Fibroblast of gingiva (primary cell): ENCODE data around the gene NCLN.
"Not testable (repeated sequence)": the region's sequence is repeated elsewhere in the genome, so short reads cannot be mapped to it uniquely, and the experiment has no call there.

Source experiments
- DNase-seq: peaks from one replicate; pipeline ENCODE4 v3.0.0-alpha.2; 2011; ENCODE audit warnings: low read depth

The NCLN gene

DNA sequence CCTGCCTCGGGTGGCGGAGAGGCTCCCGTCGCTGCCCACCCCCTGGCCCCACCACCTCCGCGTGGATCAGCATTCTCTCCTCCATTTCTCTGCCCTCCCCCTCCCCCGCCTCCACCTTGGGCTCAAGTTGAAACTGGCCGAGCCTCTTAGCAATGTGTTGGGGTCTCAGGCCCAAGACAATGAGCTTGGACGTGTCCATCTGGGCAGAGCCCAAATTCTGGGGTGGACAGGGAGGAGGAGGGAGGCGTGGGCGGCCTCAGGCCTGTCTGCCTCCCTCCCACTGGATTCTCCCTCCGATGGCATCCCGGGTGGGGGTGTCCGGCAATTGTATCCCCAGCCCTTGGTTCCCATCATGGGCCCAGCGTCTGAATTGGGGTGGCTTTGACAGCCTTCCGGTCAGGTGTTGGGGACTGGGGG, 40.0 kb downstream of the NCLN start:
- no peak for DNase-seq

DNA sequence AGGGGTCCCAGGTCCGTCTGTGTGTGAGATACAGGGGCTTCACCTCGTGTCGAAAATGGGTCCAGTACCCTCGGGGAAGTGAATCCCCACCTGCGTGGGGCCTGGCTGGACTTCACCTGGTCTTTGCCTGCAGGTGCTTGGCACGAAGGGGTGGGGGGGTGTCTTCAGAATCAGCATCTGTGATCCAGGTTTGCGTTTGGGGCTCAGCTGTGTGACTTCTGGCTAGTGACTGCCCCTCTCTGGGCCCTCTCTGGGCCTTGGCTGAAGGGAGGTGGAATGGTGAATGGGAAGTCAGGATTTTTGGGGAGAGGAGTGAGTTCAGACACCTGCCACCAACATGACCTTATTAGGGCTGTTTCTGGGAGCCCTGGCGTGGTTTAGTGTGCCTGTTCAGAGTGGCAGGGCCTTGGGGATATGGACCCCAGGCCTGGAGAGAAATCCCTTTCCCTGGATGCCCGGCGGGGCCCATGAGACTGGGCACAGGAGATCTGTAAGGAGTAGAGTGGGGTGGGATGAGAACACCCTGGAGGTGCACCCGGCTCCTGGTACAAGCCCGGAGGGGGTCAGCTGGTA, 41.4 kb downstream of the NCLN start:
- no peak for DNase-seq

DNA sequence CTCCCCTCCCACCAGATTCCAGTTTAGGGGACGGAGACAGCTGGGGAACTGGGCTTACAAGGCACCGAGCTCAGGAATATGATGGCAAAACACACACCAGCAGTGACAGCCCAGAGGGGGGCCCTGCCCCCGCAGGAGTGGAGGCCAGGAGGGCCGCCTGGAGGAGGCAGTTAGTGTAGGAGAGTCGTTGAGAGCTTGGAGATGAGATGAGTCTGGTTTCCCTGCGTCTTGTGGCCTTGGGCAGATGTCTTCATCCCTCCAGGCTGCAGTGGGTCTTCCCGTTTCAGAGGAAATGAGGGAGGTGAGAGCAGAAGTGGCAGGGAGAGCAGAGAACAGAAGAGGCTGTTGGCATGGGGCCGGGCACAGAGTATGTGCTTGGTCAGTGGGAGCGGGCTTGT, 43.6 kb downstream of the NCLN start:
- DNase-seq: no peak

DNA sequence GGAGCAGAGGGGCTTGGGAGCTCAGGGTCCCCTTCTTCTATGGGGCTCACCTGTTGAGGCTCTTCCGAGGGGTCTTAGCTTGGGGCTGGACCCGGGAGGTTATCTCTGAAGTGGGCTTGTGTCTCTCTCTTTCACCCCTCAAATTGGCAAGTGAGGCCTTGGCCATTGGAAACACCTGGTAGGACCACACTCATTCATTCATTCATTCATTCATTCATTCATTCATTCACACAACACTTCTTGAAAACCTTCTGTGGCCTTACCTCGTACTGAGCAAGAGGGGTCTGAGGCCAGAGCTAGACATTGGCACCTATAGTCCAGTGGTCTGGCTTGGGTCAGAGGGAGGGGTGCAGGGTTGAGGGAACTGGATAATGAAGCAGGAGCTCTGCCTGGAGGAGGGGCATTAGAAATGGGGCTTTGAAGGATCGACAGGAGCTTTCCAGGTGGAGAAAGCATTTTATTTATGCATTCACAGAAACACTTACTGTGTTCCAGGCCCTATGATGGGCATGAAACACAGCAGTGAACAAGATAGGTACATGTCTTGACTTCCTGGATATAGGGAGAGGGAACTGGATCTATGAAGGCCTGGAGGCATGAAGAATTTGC, 44.3 kb downstream of the NCLN start:
- DNase-seq: no peak

DNA sequence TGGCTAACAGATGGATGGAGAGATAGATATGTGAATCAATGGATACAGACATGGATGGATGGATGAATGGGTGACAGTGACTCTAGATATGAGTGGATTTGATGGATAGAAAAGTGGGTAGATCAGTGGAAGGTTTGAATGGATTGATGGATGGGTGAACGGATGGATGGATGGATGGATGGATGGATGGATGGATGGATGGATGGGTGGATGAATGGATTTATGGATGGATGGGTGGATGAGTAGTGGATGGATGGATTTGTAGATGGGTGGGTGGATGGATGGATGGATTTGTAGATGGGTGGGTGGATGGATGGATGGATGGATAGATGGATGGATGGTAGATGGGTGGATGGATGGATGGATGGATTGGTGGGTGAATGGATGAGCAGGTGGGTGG, 45.6 kb downstream of the NCLN start:
- DNase-seq: no peak

DNA sequence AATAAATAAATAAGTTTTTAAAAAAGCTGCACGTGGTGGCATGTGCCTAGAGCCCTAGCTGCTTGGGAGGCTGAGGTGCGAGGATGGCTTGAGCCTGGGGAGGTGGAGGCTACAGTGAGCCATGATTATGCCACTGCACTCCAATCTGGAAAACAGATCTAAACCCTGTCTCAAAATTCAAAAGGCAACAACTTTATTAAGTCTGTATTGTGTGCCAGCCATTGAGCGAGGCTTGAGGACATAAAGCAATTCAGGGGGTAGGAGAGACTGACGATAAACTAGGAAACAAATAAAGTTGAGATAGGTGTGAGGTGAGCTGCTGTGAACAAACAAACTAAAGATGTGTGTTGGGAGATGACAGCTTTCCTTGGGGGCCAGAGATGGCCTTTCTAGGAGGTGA, 47.4 kb downstream of the NCLN start:
- DNase-seq: no peak

DNA sequence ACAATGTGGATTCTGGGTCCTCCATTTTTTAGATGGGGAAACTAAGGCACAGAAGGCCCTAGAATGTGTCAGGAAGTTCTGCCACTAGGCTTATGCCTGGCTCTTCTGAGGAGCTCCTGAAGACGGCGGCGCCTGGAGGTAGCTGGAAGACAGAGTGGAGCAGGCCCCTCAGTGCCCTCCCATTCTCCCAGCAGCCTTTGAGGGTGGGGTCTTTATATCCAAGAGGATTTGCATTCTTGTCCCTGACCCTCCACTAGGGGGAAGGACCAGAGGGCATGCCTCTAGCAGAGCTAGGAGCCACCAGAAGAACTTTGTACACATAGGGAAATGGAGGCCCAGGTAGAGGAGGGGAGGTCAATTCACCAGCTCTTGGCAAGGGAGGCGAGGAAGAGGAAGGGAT, 48.1 kb downstream of the NCLN start:
- no peak for DNase-seq

DNA sequence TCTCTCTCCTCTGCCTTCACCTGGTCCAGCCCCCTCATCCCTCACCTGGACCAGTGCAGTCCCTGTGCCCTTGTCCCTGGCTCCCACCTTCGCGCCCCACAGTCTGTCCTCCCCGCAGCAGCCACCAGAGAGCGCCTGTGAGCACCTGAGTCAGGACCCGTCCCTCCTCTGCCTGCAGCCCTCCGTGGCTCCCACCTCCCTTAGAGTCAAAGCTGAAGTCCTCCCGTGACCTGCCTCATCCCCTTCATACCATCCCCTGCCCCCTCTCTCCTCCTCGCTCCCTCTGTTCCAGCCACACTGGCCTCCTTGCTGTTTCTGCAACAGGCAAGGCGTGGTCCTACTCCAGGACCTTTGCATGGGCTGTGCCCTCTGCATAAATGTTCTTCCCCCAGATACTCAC, 49.1 kb downstream of the NCLN start:
- DNase-seq: no peak

DNA sequence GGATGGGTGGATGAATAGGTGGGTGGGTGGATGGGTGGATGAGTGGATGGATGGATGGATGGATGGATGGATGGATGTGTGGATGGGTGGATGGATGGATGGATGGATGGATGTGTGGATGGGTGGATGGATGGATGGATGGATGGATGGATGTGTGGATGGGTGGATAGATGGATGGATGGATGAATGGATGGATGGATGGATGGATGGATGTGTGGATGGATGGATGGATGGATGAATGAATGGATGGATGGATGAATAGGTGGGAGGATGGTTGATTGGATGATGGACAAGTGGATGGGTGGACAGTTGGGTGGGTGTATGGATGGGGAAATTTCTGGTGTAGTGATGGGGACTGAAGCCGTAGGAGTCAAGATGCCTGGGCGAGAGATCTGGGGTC, 49.9 kb downstream of the NCLN start:
- DNase-seq: not testable (repeated sequence)

DNA sequence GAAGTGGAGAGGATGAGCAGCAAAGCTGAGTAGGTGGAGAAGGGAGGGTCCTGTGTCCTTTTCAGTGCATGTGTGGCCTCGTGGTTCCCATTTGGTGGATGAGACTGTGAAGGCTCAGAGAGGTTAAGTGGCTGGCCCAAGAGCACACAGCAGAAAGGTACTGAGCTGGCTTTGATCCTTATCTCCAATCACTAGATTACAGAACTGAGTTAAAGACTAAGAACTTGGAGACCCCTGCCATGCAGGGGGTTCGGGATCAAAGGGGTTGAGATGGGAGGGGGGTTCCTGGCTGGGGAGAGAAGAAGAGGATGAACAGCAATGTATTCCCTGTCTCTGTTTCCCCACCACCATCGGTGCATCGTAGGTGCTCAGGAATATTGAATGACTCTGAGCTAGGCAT, 50.5 kb downstream of the NCLN start:
- DNase-seq: no peak

DNA sequence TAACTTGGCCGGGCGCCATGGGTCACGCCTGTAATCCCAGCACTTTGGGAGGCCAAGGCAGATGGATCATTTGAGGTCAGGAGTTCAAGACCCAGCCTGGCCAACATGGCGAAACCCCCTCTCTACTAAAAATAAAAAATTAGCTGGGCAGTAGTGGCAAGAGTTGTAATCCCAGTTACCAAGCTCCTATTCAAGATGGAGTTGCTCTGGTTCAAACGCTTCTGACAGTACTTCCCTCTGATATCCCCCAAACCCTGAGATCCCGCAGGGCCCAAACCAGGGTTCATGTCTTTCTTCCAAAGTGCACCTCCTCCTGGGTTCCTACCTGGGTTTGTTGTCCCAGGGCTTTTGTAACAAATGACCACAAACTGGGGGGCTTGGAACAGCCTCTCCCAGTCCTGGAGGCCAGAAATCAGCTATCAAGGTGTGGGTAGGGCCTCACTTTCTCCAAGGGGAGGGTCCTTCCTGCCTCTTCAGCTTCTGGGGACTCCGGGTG, 52.4 kb downstream of the NCLN start:
- no peak for DNase-seq

DNA sequence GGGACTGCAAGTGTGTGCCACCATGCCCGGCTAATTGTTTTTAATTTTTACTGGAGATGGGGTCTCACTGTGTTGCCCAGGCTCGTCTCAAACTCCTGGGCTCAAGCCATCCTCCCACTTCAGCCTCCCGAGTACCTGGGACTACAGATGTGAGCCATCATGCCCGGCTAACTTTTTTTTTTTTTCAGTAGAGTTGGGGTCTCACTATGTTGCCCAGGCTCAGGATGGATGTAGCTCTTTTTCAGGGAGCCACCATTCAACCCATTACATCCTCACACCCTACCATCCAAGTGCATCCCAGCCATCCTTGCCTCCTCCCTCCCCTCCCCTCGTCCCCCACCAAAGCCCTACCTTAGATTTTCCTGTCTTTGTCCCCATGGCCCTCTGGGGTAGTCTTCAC, 53.6 kb downstream of the NCLN start:
- no peak for DNase-seq

DNA sequence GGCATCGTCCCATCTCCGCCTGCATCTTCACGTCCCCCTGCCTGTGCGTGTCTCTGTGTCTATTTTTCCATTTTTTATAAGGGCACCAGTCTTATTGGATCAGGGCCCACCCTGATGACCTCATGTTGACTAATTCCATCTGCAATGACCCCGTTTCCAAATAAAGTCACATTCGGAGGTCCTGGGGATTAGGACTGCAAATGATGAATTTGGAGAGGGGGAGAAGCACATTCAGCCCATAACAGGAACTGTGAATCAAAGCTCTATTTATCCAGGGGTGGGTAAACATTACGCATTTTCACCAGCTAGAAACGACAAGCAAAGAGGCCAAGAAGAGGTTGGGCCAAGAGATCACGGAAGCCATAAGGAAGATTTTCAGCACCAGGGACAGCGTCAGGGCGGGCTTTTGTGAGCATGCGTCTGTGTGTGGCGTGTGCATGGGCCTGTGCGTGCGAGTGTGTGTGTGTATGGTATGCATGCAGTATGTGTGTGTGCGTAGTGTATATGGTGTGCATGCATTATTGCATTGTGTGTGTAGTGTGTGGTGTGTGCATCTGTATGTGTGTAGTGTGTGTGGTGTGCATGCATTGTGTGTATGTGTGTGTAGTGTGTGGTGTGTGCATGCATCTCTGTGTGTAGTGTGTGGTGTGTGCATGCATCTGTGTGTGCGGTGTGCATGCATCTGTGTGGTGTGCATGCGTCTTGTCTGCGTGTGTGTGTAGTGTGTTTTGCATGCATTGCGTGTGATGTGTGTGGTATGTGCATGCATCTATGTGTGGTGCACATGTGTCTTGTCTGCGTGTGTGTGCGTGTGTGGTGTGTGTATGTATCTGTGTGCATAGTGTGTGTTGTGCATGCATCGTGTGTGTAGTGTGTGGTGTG, 58.3 kb downstream of the NCLN start:
- DNase-seq: peak; percentile 17

DNA sequence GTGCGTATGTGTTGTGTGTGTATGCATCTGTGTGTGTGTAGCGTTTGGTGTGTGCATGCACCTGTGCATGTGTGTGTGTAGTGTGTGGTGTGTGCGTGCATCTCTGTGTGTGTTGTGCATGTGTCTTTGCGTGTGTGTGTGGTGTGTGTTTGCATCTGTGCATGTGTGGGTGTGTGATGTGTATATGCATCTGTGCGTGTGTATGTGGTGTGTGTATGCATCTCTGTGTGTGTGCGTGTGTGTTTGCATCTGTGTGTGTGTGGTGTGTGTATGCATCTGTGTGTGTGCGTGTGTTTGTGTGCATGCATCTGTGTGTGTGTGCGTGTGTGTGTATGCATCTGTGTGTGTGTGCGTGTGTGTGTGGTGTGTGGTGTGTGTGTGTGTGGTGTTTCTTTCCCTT, 59.3 kb downstream of the NCLN start:
- DNase-seq: no peak

DNA sequence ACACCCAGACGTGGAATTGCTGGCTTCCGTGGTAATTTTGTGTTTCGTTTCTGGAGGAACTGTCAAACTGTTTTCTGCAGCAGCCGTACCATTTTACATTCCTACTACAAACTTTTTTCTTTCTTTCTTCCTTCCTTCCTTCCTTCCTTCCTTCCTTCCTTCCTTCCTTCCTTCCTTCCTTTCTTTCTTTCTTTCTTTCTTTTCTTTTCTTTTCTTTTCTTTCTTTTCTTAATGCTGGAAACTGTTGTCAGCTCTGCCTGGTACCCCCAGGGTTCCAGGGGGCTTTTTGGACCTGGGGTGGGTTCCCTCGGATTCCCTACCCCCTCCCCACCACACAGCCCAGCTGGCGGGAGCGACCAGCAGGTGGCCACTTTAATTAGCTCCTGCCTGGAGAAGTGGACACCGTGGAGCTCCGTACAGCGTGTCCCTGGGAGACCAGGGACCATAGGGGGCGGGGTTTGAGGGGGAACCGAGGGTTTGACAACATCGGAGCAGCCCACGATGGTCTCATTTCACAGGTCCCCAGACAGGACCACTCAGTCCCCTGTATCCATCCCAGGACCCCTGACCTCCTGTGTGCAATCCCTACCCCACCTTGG, 63.1 kb downstream of the NCLN start:
- DNase-seq: no peak

DNA sequence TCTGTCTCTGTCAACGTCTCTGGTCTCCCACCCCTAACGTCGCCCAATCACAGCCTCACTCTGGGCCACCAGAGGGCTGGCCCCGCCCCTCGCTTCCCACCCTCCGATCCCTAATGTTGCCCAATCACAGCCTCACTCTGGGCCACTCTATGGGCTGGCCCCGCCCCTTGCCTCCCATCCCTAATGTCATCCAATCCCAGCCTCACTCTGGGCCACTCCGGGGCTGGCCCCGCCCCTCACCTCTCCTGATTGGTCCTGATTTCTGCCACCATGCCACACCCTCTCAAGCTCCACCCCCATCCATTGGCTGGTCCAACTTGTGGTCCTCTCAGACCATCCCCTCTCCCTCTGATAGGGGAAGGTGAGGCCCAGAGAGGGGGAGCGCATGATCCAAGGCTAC, 63.7 kb downstream of the NCLN start:
- no peak for DNase-seq

DNA sequence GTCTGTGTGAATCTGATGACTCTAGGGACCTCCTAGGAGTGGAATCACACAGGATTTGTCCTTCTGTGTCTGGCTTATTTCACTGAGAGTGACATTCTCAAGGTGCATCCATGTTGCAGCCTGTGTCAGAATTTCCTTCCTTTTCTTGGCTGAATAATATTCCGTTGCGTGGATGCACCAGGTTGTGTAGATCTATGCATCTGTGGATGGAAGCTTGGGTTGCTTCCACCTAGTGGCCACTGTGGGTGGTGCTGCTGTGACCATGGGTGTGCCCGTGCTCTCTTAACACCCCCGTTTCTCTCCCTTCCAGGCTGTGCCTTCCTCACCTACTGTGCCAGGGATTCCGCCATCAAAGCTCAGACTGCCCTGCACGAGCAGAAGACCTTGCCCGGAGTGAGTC, 64.9 kb downstream of the NCLN start:
- no peak for DNase-seq

DNA sequence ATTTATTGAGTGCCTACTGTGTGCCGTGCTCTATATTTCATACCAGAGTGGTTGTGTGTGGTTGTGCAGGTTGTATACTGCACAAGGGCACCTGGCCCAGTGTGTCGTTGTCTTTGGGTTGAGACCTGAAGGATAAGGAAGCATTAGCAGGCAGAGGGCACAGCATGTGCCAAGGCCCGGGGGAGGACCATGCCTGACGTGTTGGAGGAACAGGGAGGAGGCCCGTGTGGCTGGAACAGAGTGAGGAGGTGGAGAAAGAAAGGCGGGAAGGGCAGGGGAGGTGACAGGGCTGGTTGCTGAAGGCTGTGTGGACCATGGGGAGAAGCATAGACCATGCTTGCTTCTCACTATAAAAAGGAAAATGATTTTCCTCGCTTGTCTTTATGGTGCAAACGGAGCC, 65.5 kb downstream of the NCLN start:
- no peak for DNase-seq

DNA sequence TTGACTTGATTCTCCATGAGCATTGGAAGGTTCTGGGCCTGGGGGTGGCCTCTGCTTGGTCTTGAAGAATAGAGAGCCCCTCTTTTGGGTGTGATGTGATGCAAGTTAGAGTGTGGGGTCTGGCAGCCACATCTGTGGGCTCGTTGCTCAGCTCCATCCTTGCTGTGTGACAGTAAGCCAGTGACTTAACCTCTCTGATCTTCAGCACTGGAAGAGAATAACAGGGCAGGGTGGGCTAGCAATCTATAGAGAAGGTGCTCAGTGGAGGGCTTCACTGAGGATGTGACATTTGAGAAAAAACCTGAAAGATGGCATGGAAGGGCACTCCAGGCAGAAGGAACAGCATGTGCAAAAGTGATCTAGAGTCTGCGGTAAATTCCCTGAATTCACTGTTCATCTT, 66.9 kb downstream of the NCLN start:
- DNase-seq: no peak

DNA sequence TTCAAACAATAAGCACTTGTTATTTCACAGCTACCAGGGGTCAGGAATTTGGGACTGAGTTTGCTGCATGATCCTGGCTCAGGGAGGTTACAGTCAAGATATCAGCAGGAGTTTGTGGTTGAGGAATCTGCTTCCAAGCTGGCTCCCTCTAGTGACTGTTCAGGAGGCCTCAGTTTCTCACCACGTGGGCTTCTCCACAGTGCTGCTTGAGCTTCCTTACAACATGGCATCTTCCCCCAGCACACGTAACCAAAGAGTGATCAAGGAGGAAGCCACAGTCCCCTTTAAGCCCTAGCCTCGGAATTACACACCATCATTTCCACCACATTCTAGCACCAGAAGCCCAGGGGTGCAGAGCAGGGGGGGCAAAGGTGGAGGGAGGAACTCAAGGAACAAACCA, 67.5 kb downstream of the NCLN start:
- DNase-seq: no peak

DNA sequence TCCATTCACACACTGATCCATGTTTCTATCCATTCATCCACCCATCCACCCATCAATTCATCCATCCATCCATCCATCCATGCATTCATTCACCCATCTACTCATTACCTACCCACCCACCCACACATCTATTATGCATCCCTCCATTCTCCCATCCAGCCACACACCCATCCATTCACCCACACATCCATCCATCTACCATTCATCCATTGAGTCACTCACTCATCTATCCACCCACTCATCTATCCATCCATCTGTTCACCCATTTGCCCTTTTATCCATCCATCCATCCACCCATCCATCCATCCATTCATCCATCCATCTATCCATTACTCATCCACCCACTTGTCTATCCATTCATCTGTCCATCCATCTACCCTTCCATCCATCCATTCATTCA, 68.8 kb downstream of the NCLN start:
- no peak for DNase-seq

DNA sequence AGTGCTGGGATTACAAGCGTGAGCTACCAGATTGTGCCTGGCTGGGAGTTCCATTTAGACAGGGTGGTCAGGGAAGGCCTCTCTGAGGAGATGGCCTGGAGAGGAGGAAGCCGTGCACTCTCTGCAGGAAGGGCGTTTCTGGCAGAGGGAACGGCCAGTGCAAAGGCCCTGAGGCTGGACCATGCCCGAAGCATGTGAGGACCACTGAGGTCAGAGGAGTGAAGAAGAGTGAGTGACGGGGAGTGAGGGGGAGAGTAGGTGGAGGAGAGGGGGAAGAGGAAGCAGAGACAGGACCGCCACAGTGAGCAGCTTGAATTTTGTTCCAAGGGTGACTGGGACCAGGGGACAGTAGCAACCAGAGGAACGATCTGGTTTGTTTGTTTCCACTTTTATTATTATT, 71.3 kb downstream of the NCLN start:
- no peak for DNase-seq
